ENCODE data around the gene RABGEF1.

DNA sequence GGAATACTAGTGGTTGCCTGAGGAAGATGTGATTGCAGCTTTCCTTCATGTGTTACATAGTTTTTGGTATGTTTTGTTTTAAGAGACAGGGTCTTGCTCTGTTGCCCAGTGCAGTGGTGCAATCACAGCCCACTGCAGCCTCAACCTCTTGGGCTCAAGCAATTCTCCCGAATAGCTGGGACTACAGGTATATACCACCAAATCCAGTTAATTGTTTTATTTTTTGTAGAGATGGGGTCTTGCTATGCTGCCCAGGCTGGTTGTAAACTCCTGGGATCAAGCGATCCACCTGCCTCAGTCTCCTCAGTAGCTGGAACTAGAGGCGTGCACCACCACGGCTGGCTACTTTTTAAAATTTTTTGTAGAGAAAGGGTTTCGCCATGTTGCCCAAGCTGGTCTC, 101.4 kb downstream of the RABGEF1 start:
- TF ChIP-seq, protein P1, sequence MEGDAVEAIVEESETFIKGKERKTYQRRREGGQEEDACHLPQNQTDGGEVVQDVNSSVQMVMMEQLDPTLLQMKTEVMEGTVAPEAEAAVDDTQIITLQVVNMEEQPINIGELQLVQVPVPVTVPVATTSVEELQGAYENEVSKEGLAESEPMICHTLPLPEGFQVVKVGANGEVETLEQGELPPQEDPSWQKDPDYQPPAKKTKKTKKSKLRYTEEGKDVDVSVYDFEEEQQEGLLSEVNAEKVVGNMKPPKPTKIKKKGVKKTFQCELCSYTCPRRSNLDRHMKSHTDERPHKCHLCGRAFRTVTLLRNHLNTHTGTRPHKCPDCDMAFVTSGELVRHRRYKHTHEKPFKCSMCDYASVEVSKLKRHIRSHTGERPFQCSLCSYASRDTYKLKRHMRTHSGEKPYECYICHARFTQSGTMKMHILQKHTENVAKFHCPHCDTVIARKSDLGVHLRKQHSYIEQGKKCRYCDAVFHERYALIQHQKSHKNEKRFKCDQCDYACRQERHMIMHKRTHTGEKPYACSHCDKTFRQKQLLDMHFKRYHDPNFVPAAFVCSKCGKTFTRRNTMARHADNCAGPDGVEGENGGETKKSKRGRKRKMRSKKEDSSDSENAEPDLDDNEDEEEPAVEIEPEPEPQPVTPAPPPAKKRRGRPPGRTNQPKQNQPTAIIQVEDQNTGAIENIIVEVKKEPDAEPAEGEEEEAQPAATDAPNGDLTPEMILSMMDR (IDR thresholded peaks at IDR 0.05; ENCODE audit: poor library complexity): no peak
- no peak for TF ChIP-seq EZH2phosphoT487 (IDR thresholded peaks at IDR 0.05; ENCODE audit: low read depth, severe bottlenecking, unreplicated experiment)

Data from hepatocyte (in vitro differentiated cells).